Measurements from ENCODE around the gene GNG14. TPM values are rescaled to one million over a fixed set of nuclear protein-coding genes. Genes with fewer than 3 reads are reported as not detected.

Gene GNG14
- total and polyA plus RNA-seq, 2 of the 4 experiments (the other 2 are of a cell fraction) = not detected

DNA sequence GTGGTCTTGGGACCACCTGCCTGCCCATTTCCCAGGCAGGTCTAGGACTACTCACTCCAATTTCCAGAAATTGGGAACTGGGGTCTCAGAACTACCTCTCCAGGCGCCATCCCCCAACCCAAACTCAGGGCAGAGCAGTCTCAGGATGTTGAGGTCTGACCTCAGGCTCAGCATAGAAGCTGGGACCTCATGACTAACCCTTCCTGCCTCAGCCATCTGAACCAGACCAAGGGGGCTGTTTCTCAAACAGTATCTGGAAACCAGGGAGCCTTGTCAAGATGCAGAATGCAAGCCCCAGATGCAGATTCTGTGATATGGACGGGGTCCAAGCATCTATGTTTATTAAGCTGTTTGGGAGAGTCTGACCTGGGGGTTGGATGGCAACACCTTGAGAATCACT is 7.3 kb downstream of the GNG14 start:
- Histone ChIP-seq H2BK15ac (ENCODE audit: low read depth, low read length) (no peak overlapping the region), H3K9ac (ENCODE audit: low read depth, low read length) (no peak overlapping the region), H3K4me3 (ENCODE audit: insufficient read depth, low read depth, low read length) (no peak overlapping the region), H3K27ac (ENCODE audit: insufficient read depth, low read length) (no peak overlapping the region), H3K36me3 (ENCODE audit: control insufficient read depth, insufficient read depth, low read length) (peaks cover 15% of the 10 kb centered on the region), H3K14ac (replicated peaks; ENCODE audit: low read depth, low read length) (no peak overlapping the region), H3K56ac (ENCODE audit: extremely low read depth, insufficient read depth, low read length) (no peak overlapping the region), H2BK20ac (ENCODE audit: low read depth, low read length) (no peak overlapping the region), H2BK5ac (ENCODE audit: low read depth, low read length, poor library complexity, severe bottlenecking) (no peak overlapping the region), H2AK9ac (replicated peaks; ENCODE audit: low read depth, low read length, poor library complexity) (no peak overlapping the region), H2AFZ (replicated peaks; ENCODE audit: low read length, poor library complexity) (no peak overlapping the region), H4K5ac (ENCODE audit: low read depth, low read length) (no peak overlapping the region), H3K18ac (ENCODE audit: low read depth, low read length) (no peak overlapping the region), H3K4me1 (ENCODE audit: control insufficient read depth, insufficient read depth, low read length) (peaks cover 2% of the 10 kb centered on the region; the same call in 1 of the 2 replicates), H3K4ac (ENCODE audit: low read depth, low read length) (no peak overlapping the region), H3K27me3 (ENCODE audit: control insufficient read depth, insufficient read depth, low read length) (no peaks in the 10 kb centered on the region), H3K9me3 (ENCODE audit: control insufficient read depth, insufficient read depth, low read length) (no peaks in the 10 kb centered on the region), H4K8ac (ENCODE audit: low read depth in 2 of 2, low read length in 2 of 2) (no peak overlapping the region), H4K20me1 (ENCODE audit: insufficient read depth, low read length) (no peaks in the 10 kb centered on the region; the same call in 1 of the 2 replicates), H3K79me1 (ENCODE audit: low read depth in 1 of 2, low read length in 2 of 2) (peaks cover 7 to 27% of the 10 kb centered on the region in 2 experiments), H3K4me2 (ENCODE audit: low read depth, low read length) (no peak overlapping the region), H4K91ac (ENCODE audit: insufficient read depth, low read depth, low read length) (no peak overlapping the region), H3K23ac (ENCODE audit: low read depth, low read length) (no peak overlapping the region), H3K9me1 (ENCODE audit: insufficient read depth, low read length) (no peaks in the 10 kb centered on the region; the same call in 1 of the 2 replicates), H2AK5ac (ENCODE audit: low read depth, low read length) (no peak overlapping the region), H2BK120ac (ENCODE audit: low read depth, low read length) (no peak overlapping the region)
- DNase-seq (no peak), ATAC-seq (ENCODE audit: low read depth) (no peak)
- ChIA-PET POLR2A (ENCODE audit: unreplicated experiment) (interaction anchor here (0.8 kb wide), 1 partner anchor 84 kb away, joined by 3 read pairs; the partner anchor contains the start of genes ZNF490 and ZNF791), CTCF (no interaction called here)
- TF ChIP-seq RAD21 (IDR thresholded peaks at IDR 0.05; ENCODE audit: low read length) (no peak), MAFK (IDR thresholded peaks at IDR 0.05; ENCODE audit: low read depth, low read length) (no peak), FOS (IDR thresholded peaks at IDR 0.05; ENCODE audit: low read depth, low read length) (no peak), RFX5 (IDR thresholded peaks at IDR 0.05; ENCODE audit: low read depth, low read length) (no peak), BHLHE40 (IDR thresholded peaks at IDR 0.05; ENCODE audit: low read depth, low read length) (no peak), CEBPB (IDR thresholded peaks at IDR 0.05; ENCODE audit: low read depth, low read length) (no peak), NFE2L2 (IDR thresholded peaks at IDR 0.05; ENCODE audit: low read depth, low read length) (no peak), MAZ (IDR thresholded peaks at IDR 0.05; ENCODE audit: borderline replicate concordance, low read depth, low read length) (no peak), CHD1 (IDR thresholded peaks at IDR 0.05; ENCODE audit: low read depth, low read length) (no peak), POLR2A (IDR thresholded peaks at IDR 0.05; ENCODE audit: low read depth, low read length) (no peak), SMC3 (IDR thresholded peaks at IDR 0.05; ENCODE audit: low read depth, low read length) (no peak), MXI1 (IDR thresholded peaks at IDR 0.05; ENCODE audit: borderline replicate concordance, low read depth, low read length) (no peak), RCOR1 (IDR thresholded peaks at IDR 0.05; ENCODE audit: insufficient replicate concordance, low read length) (no peak)
- TF ChIP-seq, protein P1, sequence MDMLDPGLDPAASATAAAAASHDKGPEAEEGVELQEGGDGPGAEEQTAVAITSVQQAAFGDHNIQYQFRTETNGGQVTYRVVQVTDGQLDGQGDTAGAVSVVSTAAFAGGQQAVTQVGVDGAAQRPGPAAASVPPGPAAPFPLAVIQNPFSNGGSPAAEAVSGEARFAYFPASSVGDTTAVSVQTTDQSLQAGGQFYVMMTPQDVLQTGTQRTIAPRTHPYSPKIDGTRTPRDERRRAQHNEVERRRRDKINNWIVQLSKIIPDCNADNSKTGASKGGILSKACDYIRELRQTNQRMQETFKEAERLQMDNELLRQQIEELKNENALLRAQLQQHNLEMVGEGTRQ (IDR thresholded peaks at IDR 0.05; ENCODE audit: low read depth, low read length) = no peak
- TF ChIP-seq, protein P2, sequence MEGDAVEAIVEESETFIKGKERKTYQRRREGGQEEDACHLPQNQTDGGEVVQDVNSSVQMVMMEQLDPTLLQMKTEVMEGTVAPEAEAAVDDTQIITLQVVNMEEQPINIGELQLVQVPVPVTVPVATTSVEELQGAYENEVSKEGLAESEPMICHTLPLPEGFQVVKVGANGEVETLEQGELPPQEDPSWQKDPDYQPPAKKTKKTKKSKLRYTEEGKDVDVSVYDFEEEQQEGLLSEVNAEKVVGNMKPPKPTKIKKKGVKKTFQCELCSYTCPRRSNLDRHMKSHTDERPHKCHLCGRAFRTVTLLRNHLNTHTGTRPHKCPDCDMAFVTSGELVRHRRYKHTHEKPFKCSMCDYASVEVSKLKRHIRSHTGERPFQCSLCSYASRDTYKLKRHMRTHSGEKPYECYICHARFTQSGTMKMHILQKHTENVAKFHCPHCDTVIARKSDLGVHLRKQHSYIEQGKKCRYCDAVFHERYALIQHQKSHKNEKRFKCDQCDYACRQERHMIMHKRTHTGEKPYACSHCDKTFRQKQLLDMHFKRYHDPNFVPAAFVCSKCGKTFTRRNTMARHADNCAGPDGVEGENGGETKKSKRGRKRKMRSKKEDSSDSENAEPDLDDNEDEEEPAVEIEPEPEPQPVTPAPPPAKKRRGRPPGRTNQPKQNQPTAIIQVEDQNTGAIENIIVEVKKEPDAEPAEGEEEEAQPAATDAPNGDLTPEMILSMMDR (conservative IDR thresholded peaks at IDR 0.05; ENCODE audit: low read depth, low read length) = no peak
- TF ChIP-seq, protein P3, sequence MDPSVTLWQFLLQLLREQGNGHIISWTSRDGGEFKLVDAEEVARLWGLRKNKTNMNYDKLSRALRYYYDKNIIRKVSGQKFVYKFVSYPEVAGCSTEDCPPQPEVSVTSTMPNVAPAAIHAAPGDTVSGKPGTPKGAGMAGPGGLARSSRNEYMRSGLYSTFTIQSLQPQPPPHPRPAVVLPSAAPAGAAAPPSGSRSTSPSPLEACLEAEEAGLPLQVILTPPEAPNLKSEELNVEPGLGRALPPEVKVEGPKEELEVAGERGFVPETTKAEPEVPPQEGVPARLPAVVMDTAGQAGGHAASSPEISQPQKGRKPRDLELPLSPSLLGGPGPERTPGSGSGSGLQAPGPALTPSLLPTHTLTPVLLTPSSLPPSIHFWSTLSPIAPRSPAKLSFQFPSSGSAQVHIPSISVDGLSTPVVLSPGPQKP (IDR thresholded peaks at IDR 0.05; ENCODE audit: borderline replicate concordance, low read depth, low read length) = no peak
- WGBS, 2 experiments (ENCODE audit: extremely low coverage in 2 of 2, insufficient read length in 1 of 2) = no CpG with 5 or more reads among the region's 2 CpGs
- dilution Hi-C loops (cut with HindIII; ENCODE audit: low sequenced_read_pairs, unreplicated experiment) = no loop called here
- in situ Hi-C loops (cut with MboI; ENCODE audit: low sequenced_read_pairs) = no loop called here
- intact Hi-C loops (cut with micrococcal nuclease) = no loop called here
- BruUV-seq (replicated peaks) = no TSS peak

Data from IMR-90 (cell line).